HEK293 (cell line): Measurements from ENCODE around the gene TULP1.

Experiments used
- CTCF ChIA-PET: fragments of 350-600 bp; formaldehyde crosslinking; extraction: SDS; loops from one replicate; lab custom pipeline; 2021; ENCODE audit warnings: antibody characterized with exemption; lab: Yijun Ruan, JAX
- POLR2A ChIA-PET: fragments of 300-600 bp; formaldehyde crosslinking; extraction: SDS; loops from one replicate; lab custom pipeline; 2020; ENCODE audit warnings: antibody characterized with exemption, inconsistent platforms; lab: Yijun Ruan, JAX
- H3K27ac ChIP-seq: fragments of 200-500 bp; sonication (Bioruptor generic); 2 replicates; pipeline ENCODE4 v1.5.1; 2014; ENCODE audit warnings: low read depth, low read length, control low read depth, inconsistent platforms; ENCODE audit errors: extremely low read depth
- H3K36me3 ChIP-seq, 2 experiments: fragments of 200-500 bp in 1 of 2; sonication (Bioruptor generic) in 1 of 2; 1 replicate in 1 of 2; 2 replicates in 1 of 2; pipeline ENCODE4 v1.5.1; 2014 to 2017; ENCODE audit warnings: inconsistent platforms in 2 of 2, low read length in 2 of 2; ENCODE audit not compliant: control insufficient read depth in 2 of 2, insufficient read depth in 1 of 2
- H3K4me1 ChIP-seq: fragments of 200-500 bp; sonication (Bioruptor generic); 2 replicates; pipeline ENCODE4 v1.5.1; 2014; ENCODE audit warnings: mild to moderate bottlenecking, low read length, inconsistent platforms; ENCODE audit not compliant: control insufficient read depth, insufficient read depth
- H3K4me3 ChIP-seq: 2 replicates; pipeline ENCODE4 v1.5.1; 2011; ENCODE audit warnings: low read depth, mild to moderate bottlenecking, control low read depth, low read length, moderate library complexity
- H3K9me3 ChIP-seq: fragments of 200-500 bp; sonication (Bioruptor generic); 2 replicates; pipeline ENCODE4 v1.5.1; 2014; ENCODE audit warnings: low read depth, low read length, inconsistent platforms; ENCODE audit not compliant: control insufficient read depth, insufficient read depth
- GLI4 ChIP-seq: fragments of 450-650 bp; formaldehyde crosslinking; IDR thresholded peaks from 2 replicates; pipeline ENCODE4 v1.5.1; 2016; ENCODE audit warnings: missing biosample characterization, missing genetic modification characterization
- GLIS2 ChIP-seq: fragments of 450-650 bp; formaldehyde crosslinking; IDR thresholded peaks from 2 replicates; pipeline ENCODE4 v1.5.1; 2016; ENCODE audit warnings: missing biosample characterization, missing genetic modification characterization
- HOXD13 ChIP-seq: sonication (generic); formaldehyde crosslinking; IDR thresholded peaks from 2 replicates; pipeline ENCODE4 v1.8.0; 2022; ENCODE audit warnings: missing genetic modification reagents, borderline replicate concordance
- KLF17 ChIP-seq: fragments of 450-650 bp; formaldehyde crosslinking; IDR thresholded peaks from 2 replicates; pipeline ENCODE4 v1.5.1; 2016; ENCODE audit warnings: missing biosample characterization, missing genetic modification characterization
- PRDM2 ChIP-seq: fragments of 450-650 bp; formaldehyde crosslinking; IDR thresholded peaks from 2 replicates; pipeline ENCODE4 v1.5.1; 2016; ENCODE audit warnings: missing biosample characterization, missing genetic modification characterization, borderline replicate concordance
- ZBTB8A ChIP-seq: fragments of 450-650 bp; formaldehyde crosslinking; IDR thresholded peaks from 2 replicates; pipeline ENCODE4 v1.5.1; 2016; ENCODE audit warnings: missing biosample characterization, missing genetic modification characterization
- ZFP41 ChIP-seq: fragments of 450-650 bp; formaldehyde crosslinking; IDR thresholded peaks from 2 replicates; pipeline ENCODE4 v1.5.1; 2016; ENCODE audit warnings: missing biosample characterization, missing genetic modification characterization, borderline replicate concordance
- ZNF157 ChIP-seq: fragments of 450-650 bp; formaldehyde crosslinking; IDR thresholded peaks from 2 replicates; pipeline ENCODE4 v1.5.1; 2016; ENCODE audit warnings: missing biosample characterization, missing genetic modification characterization
- ZNF2 ChIP-seq: fragments of 450-650 bp; formaldehyde crosslinking; IDR thresholded peaks from 2 replicates; pipeline ENCODE4 v1.5.1; 2016; ENCODE audit warnings: missing biosample characterization, missing genetic modification characterization
- ZNF23 ChIP-seq: fragments of 450-650 bp; formaldehyde crosslinking; IDR thresholded peaks from 2 replicates; pipeline ENCODE4 v1.5.1; 2016; ENCODE audit warnings: missing biosample characterization, missing genetic modification characterization, borderline replicate concordance
- ZNF26 ChIP-seq: fragments of 450-650 bp; formaldehyde crosslinking; IDR thresholded peaks from 2 replicates; pipeline ENCODE4 v1.5.1; 2016; ENCODE audit warnings: missing biosample characterization, missing genetic modification characterization
- ZNF366 ChIP-seq: fragments of 450-650 bp; formaldehyde crosslinking; conservative IDR thresholded peaks from 2 replicates; pipeline ENCODE4 v1.5.1; 2016; ENCODE audit warnings: missing biosample characterization, missing genetic modification characterization
- ZNF398 ChIP-seq: fragments of 450-650 bp; formaldehyde crosslinking; IDR thresholded peaks from 2 replicates; pipeline ENCODE4 v1.5.1; 2017; ENCODE audit warnings: missing biosample characterization, missing genetic modification characterization
- ZNF423 ChIP-seq: fragments of 450-650 bp; formaldehyde crosslinking; IDR thresholded peaks from 2 replicates; pipeline ENCODE4 v1.5.1; 2016; ENCODE audit warnings: missing biosample characterization, missing genetic modification characterization
- ZNF544 ChIP-seq: fragments of 450-650 bp; formaldehyde crosslinking; IDR thresholded peaks from 2 replicates; pipeline ENCODE4 v1.5.0; 2017; ENCODE audit warnings: missing biosample characterization, missing genetic modification characterization
- ZNF558 ChIP-seq: fragments of 450-650 bp; formaldehyde crosslinking; IDR thresholded peaks from 2 replicates; pipeline ENCODE4 v1.5.1; 2016; ENCODE audit warnings: missing biosample characterization, missing genetic modification characterization
- ZNF677 ChIP-seq: fragments of 450-650 bp; IDR thresholded peaks from 2 replicates; pipeline ENCODE4 v1.5.0; 2018; ENCODE audit warnings: missing biosample characterization, mild to moderate bottlenecking, missing genetic modification characterization, moderate library complexity
- ZSCAN4 ChIP-seq: fragments of 450-650 bp; formaldehyde crosslinking; IDR thresholded peaks from 2 replicates; pipeline ENCODE4 v1.5.1; 2017; ENCODE audit warnings: missing biosample characterization, missing genetic modification characterization

The TULP1 gene

GRCh38 chr6:35512006-35512405, 690 bp downstream of the TULP1 start:
- POLR2A ChIA-PET: no interaction called here
- TF ChIP-seq ZNF677 (tag by site-specific recombination) (no peak), ZBTB8A (tag by site-specific recombination) (no peak), ZNF423 (no peak), ZNF366 (tag by site-specific recombination) (no peak), ZNF26 (no peak), GLI4 (tag by site-specific recombination) (no peak), ZSCAN4 (tag by site-specific recombination) (no peak), GLIS2 (no peak), KLF17 (tag by site-specific recombination) (no peak), ZNF544 (no peak), ZNF2 (tag by site-specific recombination) (no peak), ZNF157 (tag by site-specific recombination) (no peak)
- no peak overlapping the region for H3K4me3 ChIP-seq
- no peaks in the 10 kb centered on the region for H3K4me1 ChIP-seq
- no peaks in the 10 kb centered on the region for H3K36me3 ChIP-seq
- CTCF ChIA-PET: no interaction called here
- H3K27ac ChIP-seq: no peak overlapping the region
- no peaks in the 10 kb centered on the region for H3K9me3 ChIP-seq

GRCh38 chr6:35511562-35511941, 1.1 kb downstream of the TULP1 start:
- ChIA-PET CTCF (no interaction called here), POLR2A (no interaction called here)
- no peak overlapping the region for H3K4me3 ChIP-seq
- no peak overlapping the region for H3K27ac ChIP-seq
- no peaks in the 10 kb centered on the region for H3K36me3 ChIP-seq
- H3K9me3 ChIP-seq: no peaks in the 10 kb centered on the region
- H3K4me1 ChIP-seq: no peaks in the 10 kb centered on the region
- no peak for TF ChIP-seq ZFP41 (tag by site-specific recombination)
- TF ChIP-seq ZNF558 (tag by site-specific recombination): no peak
- no peak for TF ChIP-seq ZNF23 (tag by site-specific recombination)
- no peak for TF ChIP-seq ZNF398 (tag by site-specific recombination)
- no peak for TF ChIP-seq PRDM2 (tag by site-specific recombination)
- TF ChIP-seq HOXD13: no peak
